H9 (cell line): ENCODE measurements around the gene ALAS1. TPM values are rescaled to one million over a fixed set of nuclear protein-coding genes. Genes with fewer than 3 reads are reported as not detected.

ENCODE experiments used
- DNase-seq: peaks from one replicate; pipeline ENCODE4 v3.0.0-alpha.2; 2017
- H2AFZ ChIP-seq: one replicate; pipeline ENCODE4 v1.6.1; 2013; ENCODE audit warnings: mild to moderate bottlenecking, low read length, control low read depth, moderate library complexity
- H2AK5ac ChIP-seq: 2 replicates; pipeline ENCODE4 v1.6.1; 2013; ENCODE audit warnings: low read length, control low read depth, mixed read lengths; ENCODE audit not compliant: insufficient read length
- H2BK120ac ChIP-seq: one replicate; pipeline ENCODE4 v1.6.1; 2013; ENCODE audit warnings: low read depth, mild to moderate bottlenecking, low read length, control low read depth, inconsistent platforms; ENCODE audit not compliant: poor library complexity, severe bottlenecking
- H2BK12ac ChIP-seq: 2 replicates; pipeline ENCODE4 v1.6.1; 2013; ENCODE audit warnings: low read length, control low read depth, mixed read lengths, low read depth; ENCODE audit not compliant: insufficient read length
- H2BK15ac ChIP-seq: 2 replicates; pipeline ENCODE4 v1.6.1; 2013; ENCODE audit warnings: low read depth, low read length, control low read depth
- H2BK20ac ChIP-seq: one replicate; pipeline ENCODE4 v1.6.1; 2013; ENCODE audit warnings: low read depth, mild to moderate bottlenecking, low read length, control low read depth, inconsistent platforms; ENCODE audit not compliant: poor library complexity, severe bottlenecking
- H2BK5ac ChIP-seq: 2 replicates; pipeline ENCODE4 v1.6.1; 2013; ENCODE audit warnings: low read length, control low read depth, mixed read lengths; ENCODE audit not compliant: insufficient read length
- H3K14ac ChIP-seq: 2 replicates; pipeline ENCODE4 v1.6.1; 2013; ENCODE audit warnings: low read length, control low read depth; ENCODE audit not compliant: insufficient read depth
- H3K18ac ChIP-seq: 2 replicates; pipeline ENCODE4 v1.6.1; 2013; ENCODE audit warnings: low read depth, mild to moderate bottlenecking, mixed read lengths, low read length, control low read depth; ENCODE audit not compliant: insufficient read length
- H3K23ac ChIP-seq: 2 replicates; pipeline ENCODE4 v1.6.1; 2013; ENCODE audit warnings: low read length, control low read depth, mixed read lengths, low read depth; ENCODE audit not compliant: insufficient read length
- H3K23me2 ChIP-seq: 2 replicates; pipeline ENCODE4 v1.6.1; 2013; ENCODE audit warnings: low read depth, mild to moderate bottlenecking, mixed read lengths, low read length, control low read depth; ENCODE audit not compliant: insufficient read length, poor library complexity, severe bottlenecking
- H3K27ac ChIP-seq: 2 replicates; pipeline ENCODE4 v1.5.1; 2013; ENCODE audit warnings: low read length, control low read depth, mixed read lengths, low read depth; ENCODE audit not compliant: insufficient read length
- H3K27me3 ChIP-seq: 2 replicates; pipeline ENCODE4 v1.6.1; 2013; ENCODE audit warnings: low read length, control low read depth, inconsistent platforms; ENCODE audit not compliant: insufficient read depth
- H3K4ac ChIP-seq: 2 replicates; pipeline ENCODE4 v1.6.1; 2013; ENCODE audit warnings: low read depth, mild to moderate bottlenecking, control low read depth, inconsistent platforms, low read length, moderate library complexity
- H3K4me1 ChIP-seq: 2 replicates; pipeline ENCODE4 v1.6.1; 2013; ENCODE audit warnings: low read length, control low read depth, inconsistent platforms; ENCODE audit not compliant: insufficient read depth
- H3K4me2 ChIP-seq: 2 replicates; pipeline ENCODE4 v1.6.1; 2013; ENCODE audit warnings: low read length, control low read depth, mixed read lengths; ENCODE audit not compliant: insufficient read length, insufficient read depth
- H3K56ac ChIP-seq: 2 replicates; pipeline ENCODE4 v1.6.1; 2013; ENCODE audit warnings: low read depth, mild to moderate bottlenecking, mixed read lengths, low read length, control low read depth; ENCODE audit not compliant: insufficient read length
- H3K79me1 ChIP-seq: 2 replicates; pipeline ENCODE4 v1.6.1; 2013; ENCODE audit warnings: low read depth, mild to moderate bottlenecking, moderate library complexity, low read length, control low read depth, inconsistent platforms; ENCODE audit not compliant: insufficient read depth, poor library complexity, severe bottlenecking
- H3K79me2 ChIP-seq: 2 replicates; pipeline ENCODE4 v1.6.1; 2013; ENCODE audit warnings: low read length, control low read depth, inconsistent platforms; ENCODE audit not compliant: insufficient read depth
- H3K9ac ChIP-seq: 2 replicates; pipeline ENCODE4 v1.6.1; 2013; ENCODE audit warnings: low read length, control low read depth, mixed read lengths; ENCODE audit not compliant: insufficient read length; ENCODE audit errors: extremely low read depth
- H3K9me3 ChIP-seq: one replicate; pipeline ENCODE4 v1.6.1; 2013; ENCODE audit warnings: low read depth, low read length, inconsistent platforms; ENCODE audit not compliant: control insufficient read depth
- H3T11ph ChIP-seq: one replicate; pipeline ENCODE4 v1.6.1; 2013; ENCODE audit warnings: mild to moderate bottlenecking, low read length, control low read depth, inconsistent platforms
- H4K20me1 ChIP-seq: one replicate; pipeline ENCODE4 v1.6.1; 2013; ENCODE audit not compliant: control insufficient read depth, insufficient read length, insufficient read depth
- H4K5ac ChIP-seq: 2 replicates; pipeline ENCODE4 v1.6.1; 2013; ENCODE audit warnings: low read depth, mild to moderate bottlenecking, mixed read lengths, low read length, control low read depth; ENCODE audit not compliant: insufficient read length
- H4K8ac ChIP-seq: replicated peaks from 2 replicates; pipeline ENCODE4 v1.6.1; 2013; ENCODE audit warnings: low read length, control low read depth, mixed read lengths, low read depth; ENCODE audit not compliant: insufficient read length
- H4K91ac ChIP-seq: 2 replicates; pipeline ENCODE4 v1.6.1; 2013; ENCODE audit warnings: low read depth, mild to moderate bottlenecking, moderate library complexity, mixed read lengths, low read length, control low read depth; ENCODE audit not compliant: insufficient read length
- H3K27ac Mint-ChIP-seq, 3 experiments: 2 replicates in 2 of 3; 3 replicates in 1 of 3; pipeline ENCODE4 v1.8.0; 2020 to 2021; ENCODE audit warnings: mixed read lengths in 3 of 3, mild to moderate bottlenecking in 1 of 3, moderate library complexity in 1 of 3
- H3K27me3 Mint-ChIP-seq: 2 replicates; pipeline ENCODE4 v1.8.0; 2021; ENCODE audit warnings: low read depth, mild to moderate bottlenecking, moderate library complexity, mixed read lengths
- H3K36me3 Mint-ChIP-seq, 3 experiments: 2 replicates in 2 of 3; 3 replicates in 1 of 3; pipeline ENCODE4 v1.8.0; 2020 to 2021; ENCODE audit warnings: low read depth in 3 of 3, mixed read lengths in 3 of 3; ENCODE audit not compliant: insufficient read depth in 1 of 3
- H3K4me1 Mint-ChIP-seq, 2 experiments: 2 replicates each; pipeline ENCODE4 v1.8.0; 2020; ENCODE audit warnings: mixed read lengths in 2 of 2
- H3K4me3 Mint-ChIP-seq, 2 experiments: 2 replicates in 1 of 2; 3 replicates in 1 of 2; pipeline ENCODE4 v1.8.0; 2020 to 2021; ENCODE audit warnings: mild to moderate bottlenecking in 2 of 2, mixed read lengths in 2 of 2, moderate library complexity in 1 of 2
- H3K9me3 Mint-ChIP-seq, 2 experiments: 2 replicates in 1 of 2; 3 replicates in 1 of 2; pipeline ENCODE4 v1.8.0; 2020; ENCODE audit warnings: mild to moderate bottlenecking in 2 of 2, mixed read lengths in 2 of 2, moderate library complexity in 1 of 2
- CTCF ChIP-seq: fragments of 200-600 bp; sonication (generic); conservative IDR thresholded peaks from 3 replicates; pipeline ENCODE4 v1.8.0; 2021; ENCODE audit warnings: antibody characterized with exemption, mild to moderate bottlenecking
- WGBS: extraction: QIAGEN DNeasy Blood & Tissue Kit; methylation state at CpG from one replicate; pipeline ENCODE4 v1.1.7; 2013; ENCODE audit warnings: missing lambda C conversion rate, low lambda C conversion rate, mixed read lengths; ENCODE audit not compliant: insufficient read length; ENCODE audit errors: extremely low coverage; 5-methylcytosine and 5-hydroxymethylcytosine counted together
- total RNA-seq: library from RNA; stranded (reverse); gene quantifications from 2 replicates; pipeline ENCODE4 v1.2.1, GENCODE V29; 2021

Gene ALAS1
- total RNA-seq, 1 experiment from 2014 or later: 39.1 TPM

- WGBS: no CpG with 5 or more reads among the region's 3 CpGs
- no peak overlapping the region for H4K8ac ChIP-seq
- H2AK5ac ChIP-seq: no peak overlapping the region
- no peaks in the 10 kb centered on the region for H3K27me3 ChIP-seq
- no peak overlapping the region for H2BK20ac ChIP-seq
- H2BK15ac ChIP-seq: no peak overlapping the region
- H3K4ac ChIP-seq: no peak overlapping the region
- H3K56ac ChIP-seq: no peak overlapping the region
- no peak overlapping the region for H3K27ac ChIP-seq
- peaks cover 10 to 31% (median 27%) of the 10 kb centered on the region in 3 experiments; a peak in 6 of 7 replicates for H3K36me3 Mint-ChIP-seq
- H3K4me1 Mint-ChIP-seq: peaks cover 4 to 9% of the 10 kb centered on the region in 2 experiments
- H4K20me1 ChIP-seq: peaks cover 3% of the 10 kb centered on the region
- H2BK120ac ChIP-seq: no peak overlapping the region
- H3K23me2 ChIP-seq: no peaks in the 10 kb centered on the region
- H3K27me3 Mint-ChIP-seq: no peaks in the 10 kb centered on the region; the same call in 1 of the 2 replicates
- H3K27ac Mint-ChIP-seq: no peak overlapping the region
- H3K23ac ChIP-seq: no peak overlapping the region
- no peak overlapping the region for H2BK12ac ChIP-seq
- H3K4me3 Mint-ChIP-seq: no peak overlapping the region; a peak in 1 of 5 replicates
- H3K9me3 Mint-ChIP-seq: no peaks in the 10 kb centered on the region
- H4K91ac ChIP-seq: no peak overlapping the region
- H2BK5ac ChIP-seq: no peak overlapping the region
- H3K18ac ChIP-seq: no peak overlapping the region
- H2AFZ ChIP-seq: no peak overlapping the region
- H3K79me2 ChIP-seq: no peaks in the 10 kb centered on the region
- no peak overlapping the region; the same call in 1 of the 2 replicates for H3K14ac ChIP-seq
- H3T11ph ChIP-seq: no peak overlapping the region
- H3K79me1 ChIP-seq: no peaks in the 10 kb centered on the region
- no peaks in the 10 kb centered on the region for H3K9me3 ChIP-seq
- H4K5ac ChIP-seq: no peak overlapping the region
- H3K4me1 ChIP-seq: no peaks in the 10 kb centered on the region; the same call in 1 of the 2 replicates
- DNase-seq: no peak
- H3K4me2 ChIP-seq: no peak overlapping the region
- no peak for TF ChIP-seq CTCF
- no peak overlapping the region for H3K9ac ChIP-seq
Measured at GRCh38 chr3:52218026-52218425, 20.1 kb downstream of the ALAS1 start.
